H1 (cell line): ENCODE results near the gene ZNF212. TPM values are rescaled to one million over a fixed set of nuclear protein-coding genes. Genes with fewer than 3 reads are reported as not detected.

Experiments used
- CTCF ChIA-PET: fragments of 300-600 bp; sonication (Branson Sonifier 250); formaldehyde crosslinking; loops from one replicate; lab custom pipeline; 2021; ENCODE audit not compliant: partially characterized antibody; lab: Charles Lee
- POLR2A ChIA-PET: fragments of 300-600 bp; sonication (Branson Sonifier 250); formaldehyde crosslinking; loops from one replicate; lab custom pipeline; 2021; ENCODE audit warnings: inconsistent platforms; ENCODE audit not compliant: partially characterized antibody; lab: Charles Lee
- DNase-seq, 2 experiments: peaks; one replicate each; pipeline versions ENCODE4 v3.0.0 to v3.0.0-alpha.2; 2010 to 2022; ENCODE audit warnings: low spot score in 2 of 2, low read depth in 1 of 2, mixed read lengths in 1 of 2
- FAIRE-seq: peaks from 2 replicates; lab custom pipeline; 2011; peaks lifted over from hg19 to GRCh38; lab: Jason Lieb, UNC
- H2AFZ ChIP-seq: 2 replicates; pipeline ENCODE4 v1.8.1; 2012; ENCODE audit warnings: low read length, inconsistent platforms
- H2AK5ac ChIP-seq: 2 replicates; pipeline ENCODE4 v1.6.1; 2013; ENCODE audit warnings: low read depth, low read length
- H2BK120ac ChIP-seq: replicated peaks from 2 replicates; pipeline ENCODE3; 2013; ENCODE audit warnings: low read depth, low read length, inconsistent platforms
- H2BK12ac ChIP-seq: 2 replicates; pipeline ENCODE4 v1.6.1; 2013; ENCODE audit warnings: low read depth, low read length
- H2BK15ac ChIP-seq: 2 replicates; pipeline ENCODE4 v1.6.1; 2013; ENCODE audit warnings: low read length
- H2BK20ac ChIP-seq: 2 replicates; pipeline ENCODE4 v1.6.1; 2013; ENCODE audit warnings: low read length
- H2BK5ac ChIP-seq: 2 replicates; pipeline ENCODE4 v1.6.1; 2013; ENCODE audit warnings: low read depth, low read length
- H3K14ac ChIP-seq: 2 replicates; pipeline ENCODE4 v1.6.1; 2013; ENCODE audit warnings: inconsistent platforms; ENCODE audit not compliant: insufficient read length
- H3K18ac ChIP-seq: 2 replicates; pipeline ENCODE4 v1.6.1; 2013; ENCODE audit warnings: low read length; ENCODE audit errors: extremely low read depth
- H3K23ac ChIP-seq: 2 replicates; pipeline ENCODE4 v1.6.1; 2013; ENCODE audit warnings: inconsistent platforms; ENCODE audit not compliant: insufficient read length
- H3K23me2 ChIP-seq: 2 replicates; pipeline ENCODE4 v1.6.1; 2013; ENCODE audit warnings: low read depth, low read length
- H3K27ac ChIP-seq: 2 replicates; pipeline ENCODE4 v1.6.1; 2011; ENCODE audit warnings: low read depth, low read length, inconsistent platforms
- H3K27me3 ChIP-seq, 4 experiments: replicated peaks in 1 of 4; 1 replicate in 1 of 4; 2 replicates in 3 of 4; pipeline versions ENCODE4 v1.6.1 to v1.8.1; 2011 to 2013; ENCODE audit warnings: low read length in 3 of 4, mild to moderate bottlenecking in 3 of 4, inconsistent platforms in 2 of 4, mixed read lengths in 2 of 4, moderate library complexity in 1 of 4; ENCODE audit not compliant: control insufficient read depth in 3 of 4, insufficient read depth in 3 of 4; ENCODE audit errors: extremely low read depth in 1 of 4
- H3K36me3 ChIP-seq, 4 experiments: 2 replicates each; pipeline versions ENCODE4 v1.6.1 to v1.8.1; 2011 to 2013; ENCODE audit warnings: mild to moderate bottlenecking in 4 of 4, low read length in 3 of 4, moderate library complexity in 2 of 4, control low read depth in 1 of 4, inconsistent platforms in 1 of 4; ENCODE audit not compliant: insufficient read depth in 4 of 4, control insufficient read depth in 2 of 4
- H3K4ac ChIP-seq: replicated peaks from 2 replicates; pipeline ENCODE3; 2013; ENCODE audit warnings: low read length, low read depth, mixed read lengths, inconsistent platforms; ENCODE audit not compliant: insufficient read length
- H3K4me1 ChIP-seq, 4 experiments: replicated peaks in 1 of 4; 1 replicate in 1 of 4; 2 replicates in 3 of 4; pipeline versions ENCODE4 v1.6.1 to v1.8.1; 2011 to 2013; ENCODE audit warnings: low read length in 3 of 4, inconsistent platforms in 2 of 4, mixed read lengths in 1 of 4; ENCODE audit not compliant: insufficient read depth in 4 of 4, control insufficient read depth in 3 of 4
- H3K4me2 ChIP-seq, 2 experiments: 2 replicates each; pipeline versions ENCODE4 v1.6.1 to v1.8.1; 2011 to 2013; ENCODE audit warnings: low read depth in 2 of 2, low read length in 2 of 2, control low read depth in 1 of 2, inconsistent platforms in 1 of 2, mild to moderate bottlenecking in 1 of 2; ENCODE audit not compliant: insufficient read depth in 1 of 2
- H3K4me3 ChIP-seq, 4 experiments: fragments of 200-600, 300-600 bp in 1 of 4; sonication (generic), shearing (Covaris generic), sonication (Bioruptor Twin) in 1 of 4; 2 replicates each; pipeline versions ENCODE4 v1.5.1 to v1.8.1; 2011 to 2016; ENCODE audit warnings: low read length in 4 of 4, low read depth in 3 of 4, control low read depth in 2 of 4, inconsistent platforms in 2 of 4, mild to moderate bottlenecking in 2 of 4, mixed read lengths in 1 of 4, moderate library complexity in 1 of 4; ENCODE audit not compliant: insufficient read depth in 2 of 4; ENCODE audit errors: extremely low read depth in 1 of 4
- H3K56ac ChIP-seq: replicated peaks from 2 replicates; pipeline ENCODE3; 2013; ENCODE audit warnings: low read depth, mild to moderate bottlenecking, mixed read lengths, low read length, inconsistent platforms; ENCODE audit not compliant: insufficient read length
- H3K79me1 ChIP-seq: 2 replicates; pipeline ENCODE4 v1.6.1; 2013; ENCODE audit warnings: low read depth, low read length, control low read depth
- H3K79me2 ChIP-seq, 2 experiments: 2 replicates each; pipeline versions ENCODE4 v1.6.1 to v1.8.1; 2012 to 2013; ENCODE audit warnings: low read length in 2 of 2, mild to moderate bottlenecking in 2 of 2, inconsistent platforms in 1 of 2; ENCODE audit not compliant: insufficient read depth in 2 of 2, control insufficient read depth in 1 of 2
- H3K9ac ChIP-seq, 4 experiments: replicated peaks in 1 of 4; 1 replicate in 1 of 4; 2 replicates in 3 of 4; pipeline versions ENCODE4 v1.6.1 to v1.8.1; 2011 to 2013; ENCODE audit warnings: low read depth in 3 of 4, low read length in 3 of 4, control low read depth in 2 of 4, mild to moderate bottlenecking in 2 of 4, moderate library complexity in 2 of 4, inconsistent platforms in 1 of 4; ENCODE audit errors: extremely low read depth in 1 of 4
- H3K9me3 ChIP-seq, 2 experiments: 2 replicates each; pipeline versions ENCODE4 v1.6.1 to v1.8.1; 2012 to 2013; ENCODE audit warnings: mild to moderate bottlenecking in 2 of 2, moderate library complexity in 2 of 2, control low read depth in 1 of 2, inconsistent platforms in 1 of 2, low read depth in 1 of 2, low read length in 1 of 2, mixed read lengths in 1 of 2; ENCODE audit not compliant: insufficient read depth in 2 of 2
- H4K20me1 ChIP-seq, 2 experiments: replicated peaks in 1 of 2; 2 replicates each; pipeline versions ENCODE3 to v1.8.1; 2011 to 2013; ENCODE audit warnings: inconsistent platforms in 2 of 2, low read length in 2 of 2, mild to moderate bottlenecking in 1 of 2; ENCODE audit not compliant: insufficient read depth in 2 of 2, control insufficient read depth in 1 of 2
- H4K5ac ChIP-seq: 2 replicates; pipeline ENCODE4 v1.6.1; 2013; ENCODE audit warnings: low read length, low read depth, mixed read lengths, inconsistent platforms; ENCODE audit not compliant: insufficient read length
- H4K8ac ChIP-seq: 2 replicates; pipeline ENCODE4 v1.8.0; 2013; ENCODE audit warnings: mild to moderate bottlenecking, moderate library complexity, low read length, inconsistent platforms; ENCODE audit not compliant: insufficient read depth; ENCODE audit errors: extremely low read depth
- H4K91ac ChIP-seq: replicated peaks from 2 replicates; pipeline ENCODE3; 2013; ENCODE audit warnings: low read length, mixed read lengths, inconsistent platforms; ENCODE audit not compliant: insufficient read length
- BCL11A ChIP-seq, 2 experiments: IDR thresholded peaks; one replicate each; pipeline ENCODE4 v1.6.1; 2011; ENCODE audit warnings: low read depth in 2 of 2, low read length in 2 of 2, mild to moderate bottlenecking in 2 of 2
- EGR1 ChIP-seq: IDR thresholded peaks from 2 replicates; pipeline ENCODE4 v1.6.1; 2011; ENCODE audit warnings: low read depth, low read length, borderline replicate concordance
- FOSL1 ChIP-seq: IDR thresholded peaks from 2 replicates; pipeline ENCODE4 v1.6.1; 2011; ENCODE audit warnings: mild to moderate bottlenecking, low read depth, low read length, moderate library complexity; ENCODE audit not compliant: insufficient read depth
- POLR2A ChIP-seq, 2 experiments: IDR thresholded peaks; 1 replicate in 1 of 2; 2 replicates in 1 of 2; pipeline ENCODE4 v1.6.1; 2011; ENCODE audit warnings: low read depth in 2 of 2, low read length in 2 of 2, mild to moderate bottlenecking in 2 of 2; ENCODE audit errors: control extremely low read depth in 1 of 2
- SIX5 ChIP-seq: IDR thresholded peaks from 2 replicates; pipeline ENCODE4 v1.6.1; 2011; ENCODE audit warnings: mild to moderate bottlenecking, low read depth, low read length
- YY1 ChIP-seq: IDR thresholded peaks from 2 replicates; pipeline ENCODE4 v1.6.1; 2011; ENCODE audit warnings: low read depth, mild to moderate bottlenecking, low read length
- WGBS, 2 experiments: shearing (Covaris generic) in 1 of 2; methylation state at CpG; one replicate each; pipeline versions ENCODE4 v1.1.6 to v1.1.7; 2013 to 2015; ENCODE audit warnings: low lambda C conversion rate in 2 of 2, mixed read lengths in 2 of 2, inconsistent platforms in 1 of 2, low coverage in 1 of 2, missing lambda C conversion rate in 1 of 2; ENCODE audit not compliant: insufficient replicate concordance in 2 of 2, insufficient coverage in 1 of 2, insufficient read length in 1 of 2; ENCODE audit errors: extremely low coverage in 1 of 2, missing lambda C conversion rate in 1 of 2; 5-methylcytosine and 5-hydroxymethylcytosine counted together
- polyA plus RNA-seq, 7 experiments: library from polyadenylated mRNA; depleted of rRNA in 3 of 7; stranded (reverse) in 5 of 7; unstranded in 2 of 7; fragments of >200 nt in 5 of 7; fragments of 200-250 nt in 2 of 7; gene quantifications; 1 replicate in 5 of 7; 2 replicates in 1 of 7; 4 replicates in 1 of 7; pipeline versions ENCODE4 v1.2.1 to v1.2.3, GENCODE V29; 2011 to 2013; ENCODE audit warnings: missing spikeins in 2 of 7, mixed read lengths in 2 of 7
- total RNA-seq: library from RNA; stranded (reverse); fragmentation: NEBNext Ultra II Directional; extraction: Animal tissue kit (Norgen Biotek cat#: 25700); gene quantifications from 2 replicates; pipeline ENCODE4 v1.2.1, GENCODE V29; 2021

The ZNF212 gene
- total and polyA plus RNA-seq, 2 of the 8 experiments (the other 6 are each of a cell fraction or from before 2014, with no cell fraction given) = 6.7 to 19.3 TPM

DNA sequence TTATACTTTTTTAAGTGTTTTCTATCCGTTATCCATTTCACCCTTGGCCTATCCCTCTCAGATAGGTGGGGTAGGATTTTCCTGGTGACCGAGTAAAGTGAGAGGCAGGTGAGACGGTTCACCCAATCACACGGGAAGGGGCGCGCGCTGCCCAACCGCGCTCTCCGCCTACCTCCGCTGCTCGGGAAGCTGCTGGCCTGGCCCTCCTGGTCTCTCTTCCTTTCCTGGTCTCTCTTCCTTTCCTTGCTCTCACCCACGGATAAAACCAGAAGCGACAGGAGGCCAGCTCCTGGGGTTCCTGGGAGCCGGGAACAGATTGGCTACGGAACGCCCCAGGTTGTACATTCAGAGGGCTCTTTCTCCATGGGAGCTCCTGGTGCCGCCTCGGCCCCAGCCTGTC is 14.3 kb upstream of the ZNF212 start:
- no peak overlapping the region for H4K8ac ChIP-seq
- no peak overlapping the region for H3K27ac ChIP-seq
- no peaks in the 10 kb centered on the region; a peak in 1 of 7 replicates for H3K4me1 ChIP-seq
- no peak overlapping the region for H3K14ac ChIP-seq
- no peak overlapping the region for H2BK120ac ChIP-seq
- ChIA-PET CTCF (interaction anchor here (0.9 to 1.1 kb wide), 2 partner anchors 22 to 93 kb away, joined by 3 read pairs; no protein-coding TSS in a partner anchor), POLR2A (no interaction called here)
- WGBS, 2 experiments = 99% methylated on average over 19 of the region's 19 CpGs; no CpG with 5 or more reads in 1 of the 2 experiments
- H3K23ac ChIP-seq = no peak overlapping the region
- H3K9ac ChIP-seq = no peak overlapping the region
- H2BK5ac ChIP-seq = no peak overlapping the region
- H2AK5ac ChIP-seq = no peak overlapping the region
- no peak overlapping the region for H4K5ac ChIP-seq
- no peak overlapping the region for H2BK15ac ChIP-seq
- H2BK20ac ChIP-seq = no peak overlapping the region
- no peak overlapping the region for H3K18ac ChIP-seq
- H3K36me3 ChIP-seq = peaks cover 0 to 25% (median 6%) of the 10 kb centered on the region in 4 experiments; a peak in 6 of 8 replicates
- H4K91ac ChIP-seq = no peak overlapping the region
- H3K4me2 ChIP-seq = no peak overlapping the region
- no peak overlapping the region for H3K56ac ChIP-seq
- no peak overlapping the region for H3K4me3 ChIP-seq
- FAIRE-seq (no peak), DNase-seq (no peak)
- peaks cover 2% of the 10 kb centered on the region; the same call in 1 of the 2 replicates for H3K79me1 ChIP-seq
- H3K4ac ChIP-seq = no peak overlapping the region
- no peak overlapping the region for H2BK12ac ChIP-seq
- H4K20me1 ChIP-seq = peaks cover 0 to 10% of the 10 kb centered on the region in 2 experiments
- 0 out of 2 replicates have a peak, but pooled peaks cover 4% of the 10 kb centered on the region for H3K23me2 ChIP-seq
- no peaks in the 10 kb centered on the region for H3K9me3 ChIP-seq
- no peaks in the 10 kb centered on the region for H3K27me3 ChIP-seq
- no peak overlapping the region for H2AFZ ChIP-seq
- TF ChIP-seq FOSL1 (no peak), SIX5 (no peak), YY1 (no peak), EGR1 (no peak), BCL11A (IDR thresholded peaks at IDR 0.05; ENCODE audit: low read depth in 2 of 2, low read length in 2 of 2) (no peak), POLR2A (IDR thresholded peaks at IDR 0.05; ENCODE audit: control extremely low read depth in 1 of 2, low read depth in 2 of 2, low read length in 2 of 2) (no peak)
- TF ChIP-seq, all 59 proteins: peak for 0
- no peaks in the 10 kb centered on the region for H3K79me2 ChIP-seq
